Fibroblast of skin of left quadriceps (primary cell): ENCODE results near the gene CCDC97.

ENCODE experiments used
- DNase-seq, 2 experiments: peaks; one replicate each; pipeline ENCODE4 v3.0.0-alpha.2; 2013; ENCODE audit warnings: low read depth in 2 of 2

The CCDC97 gene

DNA sequence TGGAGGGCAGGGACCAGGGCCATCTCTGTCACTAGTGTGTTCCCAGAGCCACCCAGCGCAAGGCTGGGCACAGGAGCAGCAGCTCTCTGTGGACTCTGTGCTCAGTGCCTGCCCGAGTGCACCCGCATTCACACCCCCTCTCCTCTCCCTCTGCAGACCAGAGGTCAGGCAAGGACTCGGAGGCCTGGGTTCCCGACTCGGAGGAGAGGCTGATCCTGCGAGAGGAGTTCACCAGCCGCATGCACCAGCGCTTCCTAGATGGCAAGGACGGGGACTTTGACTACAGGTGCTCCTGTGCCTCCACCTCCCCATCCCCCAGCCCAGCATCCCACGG is 10.2 kb downstream of the CCDC97 start:
- DNase-seq = no peak

DNA sequence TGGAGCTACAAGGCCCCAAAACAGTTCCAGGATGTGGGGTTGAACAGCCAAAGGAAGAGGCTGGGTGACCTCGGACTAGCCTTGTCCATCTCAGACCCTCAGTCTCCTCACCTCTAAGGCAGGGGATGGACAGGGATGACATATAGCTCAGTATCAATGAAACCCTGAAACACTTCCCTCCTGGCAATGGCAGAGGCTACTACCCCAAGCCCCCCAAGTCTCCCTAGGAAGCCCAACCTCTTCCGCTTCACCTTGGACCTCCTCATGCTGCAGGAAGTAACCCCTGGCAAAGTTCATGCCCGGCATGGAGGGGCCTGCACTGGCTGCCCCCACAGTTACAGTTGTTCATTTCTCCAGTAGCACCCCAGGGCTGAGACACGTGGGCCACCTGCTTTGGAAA is 10.6 kb downstream of the CCDC97 start:
- DNase-seq = no peak

DNA sequence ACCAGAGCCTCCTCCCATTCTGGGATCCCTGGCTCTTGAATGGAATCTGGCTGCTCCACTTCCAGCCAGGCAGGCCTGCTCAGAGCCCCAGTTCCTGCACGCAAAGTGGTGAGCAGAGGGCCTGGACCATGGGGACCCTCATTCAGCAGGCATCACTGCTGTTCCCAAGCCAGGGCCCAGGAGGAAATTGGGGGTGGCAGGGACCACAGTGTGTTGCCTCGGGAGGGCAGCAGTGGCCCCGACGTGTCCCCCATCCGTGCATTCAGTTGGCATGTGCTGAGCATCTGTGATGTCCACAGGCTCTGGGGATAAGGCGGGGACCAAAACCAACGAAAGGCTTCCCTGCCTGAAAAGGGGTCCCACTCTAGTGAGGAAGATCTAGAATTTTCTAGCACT is 11.2 kb downstream of the CCDC97 start:
- DNase-seq = no peak

DNA sequence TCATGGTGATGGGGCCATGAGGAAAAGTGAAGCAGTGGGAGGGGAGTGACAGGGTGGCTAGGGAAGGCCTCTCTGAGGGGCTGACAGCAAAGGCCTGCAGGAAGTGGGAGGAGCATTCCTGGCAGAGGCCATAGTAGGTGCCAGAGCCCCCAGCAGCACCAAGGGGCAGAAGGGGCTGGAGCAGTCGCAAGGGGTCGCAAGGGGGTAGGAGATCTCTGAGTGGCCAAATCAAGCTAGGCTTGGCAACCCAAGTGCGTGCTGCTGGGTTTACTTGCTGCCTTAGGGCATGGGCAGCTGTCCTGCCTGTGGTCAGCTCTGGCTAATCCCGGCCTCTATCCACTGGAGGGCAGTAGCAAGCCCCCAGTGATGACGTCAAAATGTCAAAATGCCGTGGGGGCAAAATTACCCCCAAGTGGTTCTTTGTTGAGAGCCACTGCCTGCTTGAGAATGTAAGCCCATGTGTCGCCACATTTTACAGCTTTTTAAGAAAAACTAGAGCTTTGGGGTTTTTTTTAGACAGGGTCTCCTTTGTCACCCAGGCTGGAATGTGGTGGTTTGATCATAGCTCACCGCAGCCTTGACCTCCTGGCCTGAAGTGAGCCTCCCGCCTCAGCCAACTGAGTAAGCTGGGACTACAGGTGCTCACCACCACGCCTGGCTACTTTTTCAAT is 11.8 kb downstream of the CCDC97 start:
- no peak for DNase-seq

DNA sequence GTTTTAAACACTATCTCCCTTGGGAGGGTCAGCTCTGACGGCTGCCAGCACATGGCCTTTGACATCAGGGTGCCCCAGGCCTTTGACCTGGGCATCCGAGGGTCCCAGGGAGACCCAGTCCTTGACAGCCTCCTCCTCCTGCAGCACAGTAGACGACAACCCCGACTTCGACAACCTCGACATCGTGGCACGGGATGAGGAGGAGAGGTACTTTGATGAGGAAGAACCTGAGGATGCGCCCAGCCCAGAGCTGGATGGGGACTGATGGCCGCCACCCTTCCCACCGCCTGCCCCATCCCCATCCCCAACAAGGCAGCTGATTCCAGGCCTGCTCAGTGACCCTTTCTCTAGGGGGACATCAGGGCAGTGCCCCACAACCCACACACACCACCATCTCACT is 12.5 kb downstream of the CCDC97 start:
- DNase-seq = no peak

DNA sequence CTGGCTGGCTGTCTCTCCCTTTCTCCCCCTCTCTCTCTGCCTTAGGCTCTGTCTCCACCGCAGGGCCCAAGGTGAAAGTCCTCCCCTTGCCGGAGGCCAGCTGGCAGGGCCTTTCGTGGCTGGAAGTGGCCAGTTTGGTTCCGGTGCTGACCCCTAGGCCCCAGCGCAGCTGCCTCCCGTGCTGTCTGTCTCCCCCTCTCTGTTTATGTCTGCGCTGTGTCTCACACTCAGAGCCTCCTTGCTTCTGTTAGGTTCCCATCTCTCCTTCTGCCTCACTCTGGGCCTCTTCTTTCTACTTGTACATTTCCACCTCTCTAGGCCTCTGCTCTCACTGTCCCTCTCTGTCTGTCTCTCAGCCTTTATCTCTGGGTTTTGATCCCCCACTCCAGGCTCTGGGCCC is 13.1 kb downstream of the CCDC97 start:
- DNase-seq = no peak

DNA sequence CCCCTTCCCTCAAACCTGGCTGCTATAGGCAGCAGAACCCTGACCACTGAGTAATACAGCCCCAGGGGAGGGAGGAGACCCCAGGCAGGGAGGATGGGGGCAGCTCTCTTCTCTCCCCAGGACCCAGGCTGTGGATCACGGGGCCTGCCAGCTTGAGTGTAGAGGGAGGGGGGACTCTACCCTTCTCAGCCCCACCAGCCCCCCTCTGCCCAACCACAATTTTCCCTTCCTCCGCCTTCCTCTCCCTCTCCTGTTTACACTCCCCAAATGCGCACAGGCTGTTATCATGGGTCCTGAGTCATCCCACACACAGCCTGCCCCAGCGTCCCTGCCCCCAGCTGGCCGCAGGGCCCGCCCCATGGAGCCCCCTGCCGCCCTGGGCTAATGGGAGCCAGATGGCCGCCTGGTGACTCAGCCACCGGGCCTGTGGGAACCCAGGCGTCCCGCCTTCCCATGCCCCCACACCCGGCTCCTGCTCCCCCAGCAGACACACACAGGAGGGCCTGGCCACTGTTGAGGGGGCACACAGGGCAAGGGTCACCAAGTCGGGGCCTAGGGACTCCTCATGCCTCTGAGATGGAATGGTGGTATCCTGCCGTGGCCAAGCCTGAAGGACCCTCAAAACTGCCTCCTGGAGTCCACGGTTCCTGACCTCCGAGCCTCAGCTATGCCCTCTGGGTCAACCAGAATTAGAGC is 13.6 kb downstream of the CCDC97 start:
- peak; percentile 94 for DNase-seq

DNA sequence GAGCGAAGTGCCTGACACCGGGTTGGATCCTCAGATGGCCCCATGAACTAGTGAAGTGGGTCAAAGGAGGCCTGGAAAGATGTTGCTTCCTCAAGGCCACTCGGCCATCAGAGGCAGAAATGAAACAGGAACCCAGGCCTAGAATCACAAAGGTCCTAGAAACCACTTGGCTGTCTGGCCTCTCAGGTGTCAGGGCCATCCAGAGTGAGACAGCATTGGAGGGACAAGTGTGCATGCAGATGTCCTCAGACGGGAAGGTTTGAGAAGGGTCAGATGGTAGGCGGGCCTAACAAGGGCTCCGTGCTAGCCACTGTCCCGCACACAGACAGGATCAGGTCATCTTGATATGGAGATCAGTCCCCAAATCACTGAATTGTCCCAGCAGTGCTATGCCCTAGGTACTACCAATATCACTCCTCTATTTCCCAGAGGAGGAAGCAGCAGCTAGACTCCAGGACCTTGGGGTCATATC is 14.3 kb downstream of the CCDC97 start:
- no peak for DNase-seq

DNA sequence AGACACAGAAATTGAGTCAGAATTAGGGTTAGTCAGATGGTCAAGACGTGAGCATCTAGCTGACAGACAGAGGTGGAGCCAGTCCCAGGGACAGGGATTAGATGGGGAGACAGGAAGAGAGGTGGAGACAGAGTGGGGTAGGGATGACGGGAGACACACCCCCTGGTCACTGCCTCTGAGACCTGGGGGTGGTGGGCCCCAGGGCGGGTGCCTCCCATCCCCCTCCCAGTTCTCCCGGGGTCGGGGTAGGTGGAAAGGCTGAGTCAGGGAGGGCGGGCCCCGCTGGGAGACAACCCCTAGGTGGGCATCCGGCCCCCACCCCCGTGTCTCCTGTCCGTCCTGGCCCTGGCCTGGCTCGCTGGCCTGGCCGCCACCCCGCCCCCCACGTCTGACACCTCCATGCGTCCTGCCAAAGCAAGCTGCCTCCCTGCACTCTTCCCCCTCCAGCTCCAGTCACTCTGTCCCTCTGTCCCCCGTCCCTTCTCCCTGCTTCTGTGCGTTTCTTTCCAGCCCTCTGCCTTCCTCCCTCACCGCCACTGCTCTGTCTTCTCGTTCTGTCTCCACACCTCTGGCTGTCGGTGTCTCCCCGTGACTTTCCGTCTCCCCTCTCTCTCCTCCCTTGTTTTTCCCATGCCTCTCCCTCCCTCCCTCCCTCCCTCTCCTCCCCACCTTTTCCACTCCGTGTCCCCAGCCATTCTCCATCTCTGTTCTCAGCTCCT is 15.1 kb downstream of the CCDC97 start:
- no peak for DNase-seq

DNA sequence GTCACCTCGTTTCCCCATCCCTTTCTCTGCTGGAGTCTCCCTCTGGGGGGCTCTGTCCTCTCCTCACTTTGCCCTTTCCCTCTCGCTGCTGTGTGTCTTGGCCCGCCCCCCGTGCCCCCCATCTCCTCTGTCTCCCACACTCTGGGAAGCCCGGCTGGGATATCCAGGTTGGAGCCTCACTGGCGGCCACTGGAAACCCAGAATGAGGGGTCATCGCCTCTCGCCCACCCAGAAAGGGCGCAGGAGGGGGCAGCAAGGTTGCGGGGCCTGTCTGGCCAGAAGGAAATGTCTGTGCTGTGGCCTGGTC is 15.6 kb downstream of the CCDC97 start:
- DNase-seq = no peak

DNA sequence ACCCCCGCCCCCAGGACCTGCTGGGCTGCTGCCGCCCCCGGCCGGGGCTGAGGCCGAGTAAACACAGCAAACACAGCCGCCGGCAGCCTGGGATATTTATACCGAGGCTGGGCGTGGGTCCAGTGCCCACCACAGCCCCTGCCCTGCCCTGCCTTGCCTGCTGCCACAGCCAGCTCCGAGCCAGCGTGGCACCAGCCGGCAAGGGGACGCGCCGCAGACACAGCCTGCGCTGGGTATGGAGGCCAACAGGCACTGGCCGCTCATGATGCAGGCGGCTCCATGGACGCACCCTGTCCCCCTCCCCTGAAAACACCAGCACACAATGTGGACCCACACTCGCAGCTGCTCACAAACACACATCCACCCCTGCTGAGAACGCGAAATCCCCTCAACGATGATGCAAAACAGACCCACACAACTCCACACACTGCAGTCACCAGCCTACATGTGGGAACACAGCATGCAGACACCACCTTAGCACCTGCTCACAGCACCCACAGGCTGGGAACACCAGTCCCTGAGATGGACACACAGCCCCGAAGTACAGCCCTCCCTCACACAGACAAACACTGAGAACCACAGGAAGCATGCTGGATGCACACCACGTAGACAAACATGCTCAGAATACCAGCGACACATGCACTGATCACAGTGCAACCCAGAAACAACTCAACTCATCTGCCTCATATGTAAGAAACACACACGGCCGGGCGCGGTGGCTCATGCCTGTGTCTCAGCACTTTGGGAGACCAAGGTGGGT is 16.2 kb downstream of the CCDC97 start:
- DNase-seq = no peak

DNA sequence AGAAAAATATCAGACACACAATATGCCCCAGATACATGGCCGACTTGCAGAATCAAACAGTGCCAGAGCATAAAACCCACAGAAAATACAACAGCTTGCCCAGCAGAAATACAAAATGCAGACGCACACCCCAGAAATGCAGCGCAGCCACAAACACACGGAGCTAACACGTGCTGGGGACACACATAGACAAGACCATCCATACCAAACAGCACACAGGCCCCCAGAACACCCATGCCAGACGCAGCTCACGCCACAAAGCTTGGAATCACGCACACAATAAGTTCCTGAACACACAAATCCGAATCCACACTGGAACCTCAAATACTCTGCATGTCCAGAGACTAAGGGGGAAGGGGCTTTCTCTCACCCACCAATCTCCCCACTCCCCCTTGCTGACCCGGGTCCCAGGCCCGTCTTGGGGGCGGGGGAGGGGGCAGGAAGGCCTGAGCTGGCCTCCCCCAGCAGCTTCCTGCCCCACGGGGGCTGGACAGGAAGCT is 17.2 kb downstream of the CCDC97 start:
- no peak for DNase-seq

DNA sequence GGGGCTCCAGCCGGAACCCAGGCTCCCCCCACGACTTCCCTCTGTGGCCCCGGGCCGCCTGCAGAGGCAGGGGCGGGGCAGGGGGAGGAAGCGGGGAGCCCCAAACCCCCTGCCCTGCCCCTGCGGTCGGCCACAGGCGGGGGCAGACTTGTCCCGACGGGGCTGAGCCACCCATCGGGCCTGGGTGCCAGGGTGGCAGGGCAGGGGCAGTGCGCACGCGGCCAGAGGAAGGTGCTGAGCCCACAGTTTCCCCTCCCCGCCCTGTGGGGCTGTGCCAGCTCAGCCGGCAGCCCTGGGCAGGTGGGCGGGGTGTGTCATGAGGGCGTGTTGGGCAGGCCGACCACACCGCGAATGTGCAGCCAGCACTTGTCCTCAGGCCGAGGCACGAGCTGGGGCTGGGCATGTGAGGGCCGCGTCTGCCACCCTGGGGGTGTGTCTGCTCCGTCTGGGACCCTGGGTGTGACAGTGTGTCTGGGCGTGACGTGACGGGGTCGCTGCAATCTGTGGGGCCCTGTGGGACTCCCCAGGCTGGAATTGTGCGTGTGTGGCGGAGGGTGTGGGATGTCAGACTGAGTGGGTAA is 17.7 kb downstream of the CCDC97 start:
- no peak for DNase-seq

DNA sequence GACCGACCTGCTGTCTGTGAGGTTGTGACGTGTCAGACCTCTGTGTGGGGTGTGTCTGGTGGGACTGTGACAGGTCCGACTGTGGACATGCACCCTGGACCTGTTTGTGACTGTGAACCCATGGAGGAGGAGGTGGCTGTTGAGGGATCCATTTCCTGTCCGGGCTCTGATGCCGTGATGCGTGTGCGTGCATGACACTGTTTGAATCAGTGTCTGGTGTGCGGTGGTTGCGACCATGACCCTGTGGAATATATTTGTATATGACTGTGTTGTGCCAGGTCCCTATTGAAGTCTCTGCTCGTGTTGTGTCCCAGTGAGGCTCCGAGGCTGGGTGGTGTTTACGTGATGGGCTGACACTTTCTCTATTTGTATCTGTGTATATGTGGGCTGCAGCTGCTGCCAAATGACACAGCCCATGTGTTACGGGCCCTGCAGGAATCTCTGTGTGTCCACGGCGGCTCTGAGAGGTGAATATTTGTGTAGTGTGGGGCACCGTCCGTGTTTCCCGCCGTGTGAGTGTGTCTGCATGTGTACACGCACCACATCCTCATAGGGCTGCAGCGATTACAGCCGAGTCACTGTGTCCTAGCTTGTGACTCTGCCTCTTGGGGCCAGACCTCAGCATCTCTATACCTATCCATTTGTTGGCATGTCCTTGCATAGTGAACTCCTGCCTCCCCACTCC is 18.3 kb downstream of the CCDC97 start:
- DNase-seq = no peak

DNA sequence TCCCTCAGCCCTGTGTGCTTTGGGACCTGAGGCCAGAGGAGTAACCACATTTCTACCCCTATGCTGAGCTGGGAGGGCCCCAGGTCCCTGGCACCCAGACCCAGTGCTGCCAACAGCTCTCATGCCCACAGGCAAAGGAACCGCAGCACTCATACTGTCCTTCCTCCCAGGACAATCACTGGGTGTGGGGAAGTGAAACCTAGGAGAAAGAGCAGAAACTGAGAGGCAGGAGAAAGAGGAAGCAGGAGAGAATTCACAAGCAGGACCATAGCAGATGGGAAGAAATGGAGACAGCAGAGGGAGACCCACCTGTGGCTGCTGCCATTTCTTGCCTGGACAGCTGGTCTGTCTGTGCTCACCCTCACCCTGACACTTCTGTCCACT is 18.9 kb downstream of the CCDC97 start:
- DNase-seq = no peak

DNA sequence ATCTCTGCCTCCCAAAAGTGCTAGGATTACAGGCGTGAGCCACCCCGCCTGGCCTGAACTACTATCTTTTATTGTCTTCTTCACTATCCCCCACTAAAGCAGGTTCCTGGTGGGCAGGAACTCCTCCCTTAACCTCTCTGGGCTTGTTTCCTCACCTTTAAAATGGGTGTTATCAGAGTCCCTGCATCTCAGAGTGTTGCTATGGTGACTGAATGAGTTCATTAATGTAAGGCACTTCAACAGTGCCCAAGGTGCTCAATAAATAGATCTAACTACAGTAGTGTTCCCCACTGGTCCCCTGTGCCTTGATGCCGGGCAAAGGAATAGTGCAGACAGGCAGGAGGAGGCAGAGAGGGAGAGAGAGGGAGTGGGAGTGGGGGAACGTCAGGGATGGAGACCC is 20.5 kb downstream of the CCDC97 start:
- no peak for DNase-seq

DNA sequence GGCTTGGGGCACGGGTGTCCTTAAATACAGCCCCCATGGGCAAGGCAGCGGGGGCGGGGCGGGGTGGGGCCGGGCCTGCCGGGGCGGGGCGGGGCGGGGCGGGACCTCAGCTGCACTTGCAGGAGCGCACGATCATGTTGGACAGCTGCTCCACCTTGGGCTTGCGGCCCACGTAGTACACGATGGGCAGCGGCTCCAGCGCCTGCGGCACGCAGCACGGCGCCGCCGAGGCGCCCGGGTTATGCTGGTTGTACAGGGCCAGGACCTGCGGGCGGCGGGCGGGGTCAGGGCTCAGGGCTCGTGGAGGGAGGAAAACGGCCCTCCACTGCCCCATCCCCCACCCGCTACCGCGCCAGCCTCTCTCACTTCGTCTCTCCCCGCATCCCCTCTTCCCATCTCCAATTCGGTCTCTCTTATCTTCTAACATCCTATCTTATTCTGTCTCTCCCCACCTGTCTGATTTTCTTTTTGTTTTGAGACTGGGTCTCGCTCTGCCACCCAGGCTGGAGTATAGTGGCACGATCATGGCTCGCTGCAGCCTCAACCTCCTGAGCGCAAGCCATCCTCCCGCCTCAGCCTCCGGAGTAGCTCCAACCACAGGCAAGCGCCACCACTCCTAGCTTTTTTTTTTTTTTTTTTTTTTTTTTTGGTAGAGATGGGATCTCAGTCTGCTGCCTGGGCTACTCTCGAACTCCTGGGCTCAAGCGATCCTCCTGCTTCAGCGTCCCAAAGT is 21.1 kb downstream of the CCDC97 start:
- DNase-seq = no peak

DNA sequence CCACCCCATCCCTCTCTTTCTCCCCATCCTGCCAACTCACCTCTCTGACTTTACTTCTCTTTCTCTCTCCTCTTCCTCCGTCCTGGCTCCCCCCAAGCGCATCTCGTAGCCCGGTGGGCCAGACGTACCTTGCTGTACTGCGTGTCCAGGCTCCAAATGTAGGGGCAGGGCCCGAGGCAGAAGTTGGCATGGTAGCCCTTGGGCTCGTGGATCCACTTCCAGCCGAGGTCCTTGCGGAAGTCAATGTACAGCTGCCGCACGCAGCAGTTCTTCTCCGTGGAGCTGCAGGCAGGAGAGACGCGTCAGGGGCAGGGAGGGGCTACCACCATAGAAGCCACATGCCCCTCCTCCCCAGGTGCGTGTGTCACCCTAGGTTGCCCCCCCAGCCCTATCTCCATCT is 22.0 kb downstream of the CCDC97 start:
- no peak for DNase-seq

DNA sequence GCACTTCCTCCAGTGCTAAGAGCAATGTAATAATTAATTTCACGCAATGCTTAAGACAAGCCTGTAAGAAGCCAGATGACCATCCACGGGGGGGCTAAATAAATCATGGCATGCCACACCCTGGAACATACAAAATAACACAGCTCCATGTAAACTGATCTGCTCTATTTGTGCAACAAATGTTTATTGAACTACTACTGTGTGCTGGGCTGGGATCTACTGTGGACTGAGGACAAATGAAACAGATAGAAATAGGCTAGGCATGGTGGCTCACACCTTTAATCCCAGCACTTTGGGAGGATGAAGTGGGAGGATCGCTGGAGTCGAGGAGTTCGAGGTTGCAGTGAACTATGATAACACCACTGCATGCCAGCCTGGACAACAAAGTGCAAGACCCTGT is 22.5 kb downstream of the CCDC97 start:
- DNase-seq = no peak

DNA sequence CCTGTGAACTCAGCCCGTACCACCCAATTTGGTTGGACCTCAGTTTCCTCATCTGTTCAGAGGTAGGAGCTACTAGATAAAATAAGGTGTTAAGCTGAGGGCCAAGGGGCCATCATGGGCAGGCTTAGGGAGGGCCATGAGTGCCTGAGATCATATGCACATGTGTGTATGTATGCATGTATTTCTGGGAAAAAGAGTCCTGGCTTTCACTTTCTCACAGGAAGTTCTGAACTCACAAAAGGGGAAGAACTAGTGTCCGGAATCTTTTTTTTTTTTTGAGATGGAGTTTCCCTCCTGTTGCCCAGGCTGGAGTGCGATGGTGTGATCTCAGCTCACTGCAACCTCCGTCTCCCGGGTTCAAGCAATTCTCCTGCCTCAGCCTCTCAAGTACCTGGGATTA is 24.8 kb downstream of the CCDC97 start:
- no peak for DNase-seq

DNA sequence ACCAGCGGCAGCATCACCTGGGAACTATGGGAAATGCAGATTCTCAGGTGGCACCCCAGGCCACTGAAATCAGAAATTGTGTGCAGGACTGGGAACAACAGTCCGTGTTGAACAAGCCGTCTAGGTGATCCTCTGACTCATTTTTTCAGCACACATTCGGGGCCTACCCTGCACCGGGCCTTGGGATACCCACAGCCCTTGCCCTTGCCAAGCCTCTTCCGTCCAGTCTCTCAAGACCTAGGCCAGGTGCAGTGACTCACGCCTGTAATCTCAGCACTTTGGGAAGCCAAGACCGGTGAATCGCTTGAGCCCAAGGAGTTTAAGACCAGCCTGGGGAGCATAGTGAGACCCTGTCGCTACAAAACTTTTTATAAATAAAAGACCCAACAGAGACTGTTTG is 25.5 kb downstream of the CCDC97 start:
- no peak for DNase-seq
